GM18505 (cell line): ENCODE results near the gene MPRIP.

Experiments
- ATAC-seq: cut with Tn5 transposase; IDR thresholded peaks from one replicate; pipeline ENCODE4 v1.9.1; 2021; ENCODE audit not compliant: unreplicated experiment
- POLR2A ChIP-seq: IDR thresholded peaks from 4 replicates; pipeline ENCODE4 v1.6.1; 2011; ENCODE audit warnings: borderline replicate concordance; ENCODE audit not compliant: insufficient read depth, insufficient read length; ENCODE audit errors: extremely low read depth

MPRIP gene

GRCh38 chr17:17022011-17022410 lies 20.2 kb upstream of the MPRIP start:
- ATAC-seq = no peak
- TF ChIP-seq POLR2A = no peak

- TF ChIP-seq POLR2A = no peak
- no peak for ATAC-seq
Observed at GRCh38 chr17:17022456-17022855, 19.8 kb upstream of the MPRIP start.

GRCh38 chr17:17024778-17025300 lies 17.4 kb upstream of the MPRIP start:
- no peak for TF ChIP-seq POLR2A
- ATAC-seq = no peak

GRCh38 chr17:17025621-17026020 lies 16.6 kb upstream of the MPRIP start:
- ATAC-seq = no peak
- TF ChIP-seq POLR2A = no peak

- TF ChIP-seq POLR2A = no peak
- ATAC-seq = no peak
Observed at GRCh38 chr17:17026163-17026562, 16.1 kb upstream of the MPRIP start.

- TF ChIP-seq POLR2A = no peak
Observed at GRCh38 chr17:17027442-17028058, 14.7 kb upstream of the MPRIP start.

GRCh38 chr17:17028059-17028877 lies 14.0 kb upstream of the MPRIP start:
- no peak for ATAC-seq
- no peak for TF ChIP-seq POLR2A

More at GRCh38 chr17:17027442-17028058, 14.7 kb upstream of the MPRIP start:
- ATAC-seq = no peak

- no peak for TF ChIP-seq POLR2A
- no peak for ATAC-seq
Observed at GRCh38 chr17:17028878-17029535, 13.2 kb upstream of the MPRIP start.

GRCh38 chr17:17029938-17030337 lies 12.3 kb upstream of the MPRIP start:
- TF ChIP-seq POLR2A = no peak
- no peak for ATAC-seq

GRCh38 chr17:17030515-17031211 lies 11.6 kb upstream of the MPRIP start:
- no peak for ATAC-seq

GRCh38 chr17:17032131-17032692 lies 10.0 kb upstream of the MPRIP start:
- no peak for ATAC-seq
- TF ChIP-seq POLR2A = no peak

More at GRCh38 chr17:17030515-17031211, 11.6 kb upstream of the MPRIP start:
- TF ChIP-seq POLR2A = no peak

GRCh38 chr17:17033466-17033865 lies 8.8 kb upstream of the MPRIP start:
- no peak for ATAC-seq
- no peak for TF ChIP-seq POLR2A

- no peak for TF ChIP-seq POLR2A
Observed at GRCh38 chr17:17034026-17034425, 8.2 kb upstream of the MPRIP start.

GRCh38 chr17:17034496-17035075 lies 7.7 kb upstream of the MPRIP start:
- TF ChIP-seq POLR2A = no peak
- ATAC-seq = no peak

More at GRCh38 chr17:17034026-17034425, 8.2 kb upstream of the MPRIP start:
- no peak for ATAC-seq
